Psoas muscle (tissue), 8 donors: ENCODE data around the gene PMEPA1. TPM values are rescaled to one million over a fixed set of nuclear protein-coding genes. Genes with fewer than 3 reads are reported as not detected.

Experiments
- ATAC-seq, 4 donors: fragments of 200-7000 bp; cut with Tn5 transposase; one replicate each; pipeline ENCODE4 v1.9.1; 2020; ENCODE audit warnings: moderate library complexity in 3 of 4, mild to moderate bottlenecking in 2 of 4
- DNase-seq, 2 donors: peaks; one replicate each; pipeline ENCODE4 v3.0.0-alpha.2; 2020
- H3K27ac ChIP-seq: fragments of 200-600 bp; one replicate; pipeline ENCODE4 v1.8.0; 2022
- H3K27me3 ChIP-seq, 3 donors: fragments of 200-600 bp in 1 of 3; one replicate each; pipeline versions ENCODE4 v1.6.1 to v1.8.0; 2013 to 2022; ENCODE audit warnings: low read length in 2 of 3, mild to moderate bottlenecking in 2 of 3, moderate library complexity in 1 of 3; ENCODE audit not compliant: insufficient read depth in 3 of 3
- H3K36me3 ChIP-seq, 2 donors: fragments of 200-600 bp in 1 of 2; one replicate each; pipeline versions ENCODE4 v1.6.1 to v1.8.0; 2013 to 2022; ENCODE audit warnings: low read depth in 1 of 2, mild to moderate bottlenecking in 1 of 2, moderate library complexity in 1 of 2; ENCODE audit not compliant: insufficient read depth in 1 of 2
- H3K4me1 ChIP-seq: fragments of 200-600 bp; one replicate; pipeline ENCODE4 v1.8.0; 2022
- H3K4me3 ChIP-seq: fragments of 200-600 bp; one replicate; pipeline ENCODE4 v1.8.0; 2022; ENCODE audit warnings: mild to moderate bottlenecking
- H3K9me3 ChIP-seq: fragments of 200-600 bp; one replicate; pipeline ENCODE4 v1.8.0; 2022
- WGBS, 3 donors: extraction: QIAGEN DNeasy Blood & Tissue Kit; methylation state at CpG; one replicate each; pipeline versions ENCODE4 v1.1.6 to v1.1.7; 2013; 5-methylcytosine and 5-hydroxymethylcytosine counted together
- intact Hi-C, 2 donors: fragments of 100-400 bp; cut with DNase I; formaldehyde crosslinking; loops; one replicate each; pipeline versions ENCODE4 v1.11.0 to v1.14.2; 2022
- polyA plus RNA-seq, 3 donors: library from polyadenylated mRNA; stranded (reverse); fragments of 200-250 nt; gene quantifications; one replicate each; pipeline ENCODE4 v1.2.3, GENCODE V29; 2013
- total RNA-seq, 4 donors: library from RNA; stranded (reverse); fragmentation: NEBNext Ultra II Directional in 2 of 4; extraction: Animal tissue kit (Norgen Biotek cat#: 25700) in 2 of 4; gene quantifications; one replicate each; pipeline versions ENCODE4 v1.2.1 to v1.2.4, GENCODE V29; 2021 to 2023
- TF ChIP-seq, protein P1 (sequence below): fragments of 200-600 bp; IDR thresholded peaks from one replicate; pipeline ENCODE4 v1.8.0; 2022; ENCODE audit warnings: antibody characterized with exemption
- donor health status: healthy with polysubstance abuse.
- donor health status: DM: no; HTN: no; CAD: no; lungs with moderate emphysema.
- donor health status: Bipolar disorder and iron deficiency.
- donor health status: healthy.
- donor health status: DM: yes; HTN: yes; CAD: no.
- donor health status: DM: no; HTN: no; CAD: no.
- donor health status: DM: no; HTN: no; CAD: no.
- donor health status: DM: yes; HTN: yes; CAD: no.

PMEPA1 gene
- total and polyA plus RNA-seq, 7 donors, result 8.9 to 34.0 (median 17.1) TPM

DNA sequence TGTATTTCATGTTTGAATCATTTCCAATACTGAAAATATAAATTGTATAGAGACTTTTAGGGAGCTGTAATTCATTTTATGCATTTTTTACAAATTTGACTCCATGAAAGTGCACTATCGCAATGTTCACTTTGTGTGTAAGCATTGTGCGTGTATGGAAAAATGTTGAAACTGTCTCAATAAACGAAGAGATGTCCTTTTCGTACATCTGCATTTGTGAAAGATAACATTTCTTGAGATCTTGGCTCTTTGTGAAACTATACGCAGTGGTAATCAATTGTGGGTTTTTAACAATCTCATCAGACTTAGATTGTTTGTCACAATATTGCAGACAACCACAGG lies 70.9 kb downstream of the PMEPA1 start:
- ATAC-seq, result no peak
- TF ChIP-seq, protein P1, sequence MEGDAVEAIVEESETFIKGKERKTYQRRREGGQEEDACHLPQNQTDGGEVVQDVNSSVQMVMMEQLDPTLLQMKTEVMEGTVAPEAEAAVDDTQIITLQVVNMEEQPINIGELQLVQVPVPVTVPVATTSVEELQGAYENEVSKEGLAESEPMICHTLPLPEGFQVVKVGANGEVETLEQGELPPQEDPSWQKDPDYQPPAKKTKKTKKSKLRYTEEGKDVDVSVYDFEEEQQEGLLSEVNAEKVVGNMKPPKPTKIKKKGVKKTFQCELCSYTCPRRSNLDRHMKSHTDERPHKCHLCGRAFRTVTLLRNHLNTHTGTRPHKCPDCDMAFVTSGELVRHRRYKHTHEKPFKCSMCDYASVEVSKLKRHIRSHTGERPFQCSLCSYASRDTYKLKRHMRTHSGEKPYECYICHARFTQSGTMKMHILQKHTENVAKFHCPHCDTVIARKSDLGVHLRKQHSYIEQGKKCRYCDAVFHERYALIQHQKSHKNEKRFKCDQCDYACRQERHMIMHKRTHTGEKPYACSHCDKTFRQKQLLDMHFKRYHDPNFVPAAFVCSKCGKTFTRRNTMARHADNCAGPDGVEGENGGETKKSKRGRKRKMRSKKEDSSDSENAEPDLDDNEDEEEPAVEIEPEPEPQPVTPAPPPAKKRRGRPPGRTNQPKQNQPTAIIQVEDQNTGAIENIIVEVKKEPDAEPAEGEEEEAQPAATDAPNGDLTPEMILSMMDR, result no peak
- intact Hi-C loops, result no loop called here
- no peaks in the 10 kb centered on the region for H3K4me1 ChIP-seq
- no peaks in the 10 kb centered on the region for H3K36me3 ChIP-seq
- no peak overlapping the region for H3K4me3 ChIP-seq
- peaks cover 0 to 6% (median 0%) of the 10 kb centered on the region in 3 donors for H3K27me3 ChIP-seq
- no peaks in the 10 kb centered on the region for H3K9me3 ChIP-seq
- no peak for DNase-seq
- WGBS, 3 donors, result 92 to 93% (median 92%) methylated on average over 5 of the region's 5 CpGs
- no peak overlapping the region for H3K27ac ChIP-seq

DNA sequence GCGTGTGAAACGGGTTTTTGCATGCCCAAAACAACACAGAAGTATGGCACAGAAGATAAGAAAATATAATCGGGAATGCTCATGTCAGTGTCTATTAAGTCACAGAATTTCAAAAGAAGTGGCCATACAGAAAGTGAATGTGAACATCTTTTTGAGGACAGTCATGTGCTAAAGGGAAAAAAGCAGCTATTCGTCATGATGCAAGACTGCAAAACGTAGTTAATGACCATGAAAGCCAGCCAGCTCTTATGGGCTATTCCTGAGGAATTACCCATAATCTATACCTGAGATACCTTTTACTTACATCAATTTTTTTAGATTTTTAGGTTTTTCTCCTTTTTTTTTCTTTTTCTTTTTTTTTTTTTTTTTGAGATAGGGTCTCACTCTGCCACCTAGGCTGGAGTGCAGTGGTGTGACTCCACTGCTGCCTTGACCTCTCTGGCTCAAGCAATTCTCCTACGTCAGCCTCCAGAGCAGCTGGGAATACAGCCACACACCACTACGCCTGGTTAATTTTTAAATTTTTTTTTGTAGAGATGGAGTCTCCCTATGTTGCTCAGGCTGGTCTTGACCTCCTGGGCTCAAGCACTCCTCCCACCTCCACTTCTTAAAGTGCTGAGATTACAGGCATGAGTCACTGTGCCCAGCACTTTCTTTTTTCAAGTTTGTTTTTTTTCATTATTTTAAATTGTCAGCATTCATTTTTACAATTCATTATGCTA lies 71.5 kb downstream of the PMEPA1 start:
- TF ChIP-seq, protein P1, result no peak
- intact Hi-C loops, result no loop called here
- Histone ChIP-seq H3K27ac (no peak overlapping the region), H3K4me1 (no peaks in the 10 kb centered on the region), H3K27me3 (peaks cover 0 to 6% (median 0%) of the 10 kb centered on the region in 3 donors), H3K36me3 (no peaks in the 10 kb centered on the region), H3K9me3 (no peaks in the 10 kb centered on the region), H3K4me3 (no peak overlapping the region)
- ATAC-seq (no peak), DNase-seq (no peak)
- 59 to 72% (median 64%) methylated on average over 7 of the region's 7 CpGs for WGBS, 3 donors

DNA sequence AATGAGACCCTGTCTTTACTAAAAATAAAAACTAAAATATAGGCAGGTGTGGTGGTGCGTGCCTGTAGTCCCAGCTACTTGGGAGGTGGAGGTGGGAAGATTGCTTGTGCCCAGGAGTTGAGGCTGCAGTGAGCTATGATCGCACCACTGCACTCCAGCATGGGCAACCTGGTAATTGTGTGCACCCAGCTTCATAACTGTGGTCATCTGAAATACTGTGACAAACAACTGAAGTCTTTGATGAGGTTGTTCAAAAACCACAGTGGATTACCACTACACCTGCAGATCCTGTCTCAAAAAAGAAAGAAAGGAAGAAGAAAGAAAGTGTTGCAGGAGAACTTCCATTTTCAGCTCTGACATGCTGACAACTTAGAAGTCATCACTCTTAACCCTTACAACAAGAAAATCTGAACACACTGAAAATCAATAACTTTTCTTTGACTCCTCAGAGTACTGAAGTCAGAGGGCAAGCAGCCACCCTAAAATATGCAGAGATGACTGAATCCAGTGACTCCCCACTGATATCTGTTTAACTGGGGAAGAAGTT lies 75.8 kb downstream of the PMEPA1 start:
- Histone ChIP-seq H3K4me3 (no peak overlapping the region), H3K27ac (no peak overlapping the region), H3K36me3 (no peaks in the 10 kb centered on the region), H3K9me3 (no peaks in the 10 kb centered on the region), H3K27me3 (peaks cover 0 to 24% (median 0%) of the 10 kb centered on the region in 3 donors), H3K4me1 (no peaks in the 10 kb centered on the region)
- DNase-seq (no peak), ATAC-seq (no peak)
- TF ChIP-seq, protein P1, result no peak
- intact Hi-C loops, result no loop called here
- WGBS, 3 donors, result 90 to 94% (median 90%) methylated on average over 2 of the region's 2 CpGs

DNA sequence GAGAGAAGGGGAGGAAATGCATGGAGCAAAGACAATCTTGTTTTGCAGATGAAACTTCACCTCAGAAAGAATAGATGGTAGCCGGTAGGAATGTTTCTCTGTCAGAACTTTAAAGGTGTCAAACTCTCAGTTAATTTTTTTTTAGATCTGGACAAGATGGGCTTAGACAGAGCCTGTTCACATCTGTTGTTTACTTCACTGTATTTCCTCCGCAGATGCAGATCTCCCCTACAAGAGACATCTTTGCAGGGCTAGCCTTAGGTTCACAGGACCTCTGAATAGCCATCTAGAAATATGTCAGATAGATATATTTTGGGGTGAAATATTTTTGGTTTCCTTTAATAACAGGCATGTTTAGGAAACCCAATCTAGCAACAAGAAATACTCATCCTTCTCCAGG lies 77.5 kb downstream of the PMEPA1 start:
- WGBS, 3 donors, result 70 to 73% (median 73%) methylated on average over 2 of the region's 2 CpGs
- TF ChIP-seq, protein P1, result no peak
- Histone ChIP-seq H3K4me1 (peaks cover 5% of the 10 kb centered on the region), H3K4me3 (no peak overlapping the region), H3K36me3 (no peaks in the 10 kb centered on the region), H3K9me3 (no peaks in the 10 kb centered on the region), H3K27me3 (peaks cover 0 to 24% (median 0%) of the 10 kb centered on the region in 3 donors), H3K27ac (no peak overlapping the region)
- intact Hi-C loops, result no loop called here
- DNase-seq (no peak), ATAC-seq (no peak)
